Breast epithelium (tissue), 3 donors: ENCODE results near the gene GCNT3.

ENCODE experiments used
- CTCF ChIP-seq, 3 donors: fragments of 450-650 bp; IDR thresholded peaks; one replicate each; pipeline ENCODE4 v1.5.1; 2016 to 2017; ENCODE audit warnings: antibody characterized with exemption in 3 of 3, mild to moderate bottlenecking in 3 of 3, moderate library complexity in 3 of 3
- POLR2AphosphoS5 ChIP-seq, 3 donors: sonication (generic); formaldehyde crosslinking; IDR thresholded peaks; one replicate each; pipeline ENCODE4 v1.6.1; 2017; ENCODE audit warnings: antibody characterized with exemption in 3 of 3

- TF ChIP-seq POLR2AphosphoS5 (IDR thresholded peaks at IDR 0.05) = no peak
- TF ChIP-seq CTCF (IDR thresholded peaks at IDR 0.05) = no peak
Observed at GRCh38 chr15:59571606-59572005, 40.0 kb upstream of the GCNT3 start.
